ENCODE results near the gene PTPN4. TPM values are rescaled to one million over a fixed set of nuclear protein-coding genes. Genes with fewer than 3 reads are reported as not detected.
A peak's percentile ranks its signal among the peaks of the same experiment; 100 is the strongest.

The PTPN4 gene
- total RNA-seq, 1 donor from 2014 or later: 21.4 TPM

GRCh38 chr2:119814216-119814615 is 54.5 kb downstream of the PTPN4 start:
- Mint-ChIP-seq H3K27ac (ENCODE audit: unreplicated experiment) (no peak overlapping the region), H3K4me3 (ENCODE audit: unreplicated experiment) (no peak overlapping the region), H3K4me1 (ENCODE audit: unreplicated experiment) (peaks cover 11% of the 10 kb centered on the region), H3K36me3 (ENCODE audit: unreplicated experiment) (peaks cover 8% of the 10 kb centered on the region), H3K9me3 (ENCODE audit: unreplicated experiment) (peaks cover 4% of the 10 kb centered on the region), H3K27me3 (ENCODE audit: unreplicated experiment) (no peaks in the 10 kb centered on the region)
- DNase-seq (ENCODE audit: extremely low spot score, unreplicated experiment): no peak
- TF ChIP-seq CTCF (IDR thresholded peaks at IDR 0.05): no peak

GRCh38 chr2:119818792-119819191 is 59.1 kb downstream of the PTPN4 start:
- peaks cover 4% of the 10 kb centered on the region for H3K9me3 Mint-ChIP-seq (ENCODE audit: unreplicated experiment)
- H3K27ac Mint-ChIP-seq (ENCODE audit: unreplicated experiment): no peak overlapping the region
- no peak overlapping the region for H3K4me3 Mint-ChIP-seq (ENCODE audit: unreplicated experiment)
- peaks cover 8% of the 10 kb centered on the region for H3K36me3 Mint-ChIP-seq (ENCODE audit: unreplicated experiment)
- no peak for DNase-seq (ENCODE audit: extremely low spot score, unreplicated experiment)
- no peak for TF ChIP-seq CTCF (IDR thresholded peaks at IDR 0.05)
- no peaks in the 10 kb centered on the region for H3K27me3 Mint-ChIP-seq (ENCODE audit: unreplicated experiment)
- peaks cover 29% of the 10 kb centered on the region for H3K4me1 Mint-ChIP-seq (ENCODE audit: unreplicated experiment)

- peaks cover 32% of the 10 kb centered on the region for H3K4me1 Mint-ChIP-seq (ENCODE audit: unreplicated experiment)
These were observed 60.1 kb downstream of the PTPN4 start for GRCh38 chr2:119819846-119820245.

GRCh38 chr2:119820275-119820674 is 60.6 kb downstream of the PTPN4 start:
- no peak for DNase-seq (ENCODE audit: extremely low spot score, unreplicated experiment)
- peaks cover 4% of the 10 kb centered on the region for H3K36me3 Mint-ChIP-seq (ENCODE audit: unreplicated experiment)
- no peaks in the 10 kb centered on the region for H3K27me3 Mint-ChIP-seq (ENCODE audit: unreplicated experiment)
- H3K27ac Mint-ChIP-seq (ENCODE audit: unreplicated experiment): no peak overlapping the region
- no peak overlapping the region for H3K4me3 Mint-ChIP-seq (ENCODE audit: unreplicated experiment)
- no peak for TF ChIP-seq CTCF (IDR thresholded peaks at IDR 0.05)
- H3K4me1 Mint-ChIP-seq (ENCODE audit: unreplicated experiment): peaks cover 32% of the 10 kb centered on the region
- peaks cover 4% of the 10 kb centered on the region for H3K9me3 Mint-ChIP-seq (ENCODE audit: unreplicated experiment)

More at GRCh38 chr2:119819846-119820245, 60.1 kb downstream of the PTPN4 start:
- H3K27me3 Mint-ChIP-seq (ENCODE audit: unreplicated experiment): no peaks in the 10 kb centered on the region
- H3K4me3 Mint-ChIP-seq (ENCODE audit: unreplicated experiment): no peak overlapping the region
- H3K36me3 Mint-ChIP-seq (ENCODE audit: unreplicated experiment): peaks cover 4% of the 10 kb centered on the region
- H3K9me3 Mint-ChIP-seq (ENCODE audit: unreplicated experiment): peaks cover 4% of the 10 kb centered on the region
- TF ChIP-seq CTCF (IDR thresholded peaks at IDR 0.05): no peak
- no peak for DNase-seq (ENCODE audit: extremely low spot score, unreplicated experiment)
- peak overlapping the region; percentile 24 for H3K27ac Mint-ChIP-seq (ENCODE audit: unreplicated experiment)

- H3K36me3 Mint-ChIP-seq (ENCODE audit: unreplicated experiment): peaks cover 4% of the 10 kb centered on the region
- no peak for TF ChIP-seq CTCF (IDR thresholded peaks at IDR 0.05)
- DNase-seq (ENCODE audit: extremely low spot score, unreplicated experiment): no peak
- no peak overlapping the region for H3K4me3 Mint-ChIP-seq (ENCODE audit: unreplicated experiment)
- peaks cover 32% of the 10 kb centered on the region for H3K4me1 Mint-ChIP-seq (ENCODE audit: unreplicated experiment)
- no peak overlapping the region for H3K27ac Mint-ChIP-seq (ENCODE audit: unreplicated experiment)
- no peaks in the 10 kb centered on the region for H3K27me3 Mint-ChIP-seq (ENCODE audit: unreplicated experiment)
- H3K9me3 Mint-ChIP-seq (ENCODE audit: unreplicated experiment): peaks cover 4% of the 10 kb centered on the region
These were observed 61.5 kb downstream of the PTPN4 start for GRCh38 chr2:119821266-119821665.
